Ovary (tissue), 9 donors: ENCODE results near the gene PAQR4. TPM values are rescaled to one million over a fixed set of nuclear protein-coding genes. Genes with fewer than 3 reads are reported as not detected.
A peak's percentile ranks its signal among the peaks of the same experiment; 100 is the strongest.

Source experiments
- DNase-seq, 5 donors: peaks; one replicate each; pipeline ENCODE4 v3.0.0-alpha.2; 2019 to 2020
- H3K27ac ChIP-seq, 2 donors: fragments of 200-600 bp; one replicate each; pipeline versions ENCODE4 v1.5.1 to v1.8.0; 2019 to 2022
- H3K27me3 ChIP-seq: fragments of 200-600 bp; one replicate; pipeline ENCODE4 v1.8.0; 2022
- H3K36me3 ChIP-seq: fragments of 200-600 bp; sonication (generic); one replicate; pipeline ENCODE4 v1.5.1; 2019
- H3K4me1 ChIP-seq: one replicate; pipeline ENCODE4 v1.8.1; 2013; ENCODE audit warnings: mild to moderate bottlenecking, moderate library complexity; ENCODE audit not compliant: insufficient read depth
- H3K4me3 ChIP-seq: fragments of 200-600 bp; sonication (generic); one replicate; pipeline ENCODE4 v1.5.1; 2017
- H3K9me3 ChIP-seq, 2 donors: fragments of 200-600 bp in 1 of 2; sonication (generic) in 1 of 2; one replicate each; pipeline versions ENCODE4 v1.5.1 to v1.8.1; 2013 to 2019; ENCODE audit warnings: mild to moderate bottlenecking in 1 of 2, moderate library complexity in 1 of 2
- CTCF ChIP-seq, 3 donors: fragments of 450-650 bp in 2 of 3; fragments of 200-600 bp in 1 of 3; IDR thresholded peaks; one replicate each; pipeline versions ENCODE4 v1.5.1 to v1.8.0; 2016 to 2022; ENCODE audit warnings: antibody characterized with exemption in 3 of 3, mild to moderate bottlenecking in 1 of 3
- EP300 ChIP-seq: sonication (generic); formaldehyde crosslinking; IDR thresholded peaks from one replicate; pipeline ENCODE4 v1.6.1; 2017; ENCODE audit warnings: antibody characterized with exemption
- POLR2A ChIP-seq: fragments of 450-650 bp; IDR thresholded peaks from one replicate; pipeline ENCODE4 v1.6.1; 2017; ENCODE audit warnings: antibody characterized with exemption, mild to moderate bottlenecking, moderate library complexity
- WGBS, 3 donors: extraction: QIAGEN DNeasy Blood & Tissue Kit in 1 of 3; methylation state at CpG; one replicate each; pipeline versions ENCODE4 v1.1.5 to v1.1.7; 2013 to 2017; 5-methylcytosine and 5-hydroxymethylcytosine counted together
- intact Hi-C, 4 donors: fragments of 100-400 bp; cut with DNase I; formaldehyde crosslinking; loops; one replicate each; pipeline versions ENCODE4 v1.11.0 to v1.15.1; 2022 to 2023
- polyA plus RNA-seq, 2 donors: library from polyadenylated mRNA; stranded (reverse); fragments of 200-250 nt in 1 of 2; fragments of 350-450 nt in 1 of 2; fragmentation: Illumina TruSeq in 1 of 2; extraction: RNeasy Lipid Tissue Mini Kit (QIAGEN cat#74804) in 1 of 2; gene quantifications; one replicate each; pipeline ENCODE4 v1.2.3, GENCODE V29; 2013 to 2014
- total RNA-seq, 7 donors: library from RNA; depleted of rRNA in 2 of 7; stranded (reverse); fragments of >200 nt in 2 of 7; fragmentation: NEBNext Ultra II Directional in 3 of 7; extraction: Animal tissue kit (Norgen Biotek cat#: 25700) in 3 of 7; gene quantifications; one replicate each; pipeline versions ENCODE4 v1.1.0 to v1.2.4, GENCODE V29; 2016 to 2023
- donor health status: DM: no; HTN: no; CAD: no; lungs with moderate emphysema.
- donor health status: DM: no; HTN: no; CAD: no.
- donor health status: Bipolar disorder and iron deficiency.
- donor health status: DM: yes; HTN: yes; CAD: no.
- donor health status: DM: no; HTN: no; CAD: no.
- donor health status: DM: yes; HTN: yes; CAD: no.

The PAQR4 gene
- total and polyA plus RNA-seq, 9 donors = 0.30 to 5.7 (median 1.5) TPM

DNA sequence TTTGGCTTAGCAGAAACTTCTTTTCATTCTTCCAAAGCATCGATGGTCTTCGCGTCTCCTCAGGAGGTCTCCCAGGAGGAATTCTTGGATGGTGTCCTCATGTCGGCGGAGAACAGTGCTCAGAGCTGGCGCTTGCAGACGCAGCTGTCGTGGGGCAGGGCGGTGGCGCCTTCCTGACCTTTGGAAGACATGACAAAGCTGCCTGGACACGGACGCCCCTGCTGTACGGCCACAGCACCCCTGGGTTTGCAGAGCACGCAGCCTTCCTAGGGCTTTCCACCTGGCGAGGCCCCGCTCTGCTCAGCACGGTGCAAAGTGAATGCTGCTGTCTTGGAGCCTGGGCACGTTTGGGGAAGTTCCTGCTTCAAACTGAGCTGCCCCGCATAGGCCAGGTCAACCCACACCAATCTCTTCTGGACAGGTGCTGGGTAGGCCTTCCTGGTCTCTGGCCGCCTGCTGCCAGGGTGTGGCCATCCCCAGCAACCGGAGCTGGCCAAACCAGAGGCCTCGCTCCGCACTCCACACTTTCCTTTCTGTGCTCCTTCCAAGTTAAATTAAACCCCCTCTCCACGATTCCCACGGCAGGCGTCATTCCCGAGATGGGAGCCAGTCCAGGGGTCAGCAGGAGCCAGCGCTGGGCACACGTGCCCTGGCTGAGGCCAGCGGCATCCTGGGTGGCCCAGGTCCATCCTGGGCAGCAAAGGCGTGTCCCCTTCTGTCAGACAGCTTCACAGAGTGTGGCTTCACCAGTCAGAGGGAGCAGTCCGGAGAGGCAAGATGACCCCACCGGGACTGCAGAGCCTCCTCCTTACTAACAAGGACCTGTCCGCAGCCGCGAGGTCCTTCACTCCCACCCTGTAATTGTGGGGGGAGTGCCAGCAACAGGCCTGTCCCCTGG lies 20.1 kb upstream of the PAQR4 start:
- no peak overlapping the region for H3K27ac ChIP-seq
- TF ChIP-seq EP300 = no peak
- no peak for TF ChIP-seq POLR2A
- no peak for TF ChIP-seq CTCF (IDR thresholded peaks at IDR 0.05)
- 73 to 77% (median 74%) methylated on average over 34 to 36 of the region's 36 CpGs for WGBS, 3 donors

DNA sequence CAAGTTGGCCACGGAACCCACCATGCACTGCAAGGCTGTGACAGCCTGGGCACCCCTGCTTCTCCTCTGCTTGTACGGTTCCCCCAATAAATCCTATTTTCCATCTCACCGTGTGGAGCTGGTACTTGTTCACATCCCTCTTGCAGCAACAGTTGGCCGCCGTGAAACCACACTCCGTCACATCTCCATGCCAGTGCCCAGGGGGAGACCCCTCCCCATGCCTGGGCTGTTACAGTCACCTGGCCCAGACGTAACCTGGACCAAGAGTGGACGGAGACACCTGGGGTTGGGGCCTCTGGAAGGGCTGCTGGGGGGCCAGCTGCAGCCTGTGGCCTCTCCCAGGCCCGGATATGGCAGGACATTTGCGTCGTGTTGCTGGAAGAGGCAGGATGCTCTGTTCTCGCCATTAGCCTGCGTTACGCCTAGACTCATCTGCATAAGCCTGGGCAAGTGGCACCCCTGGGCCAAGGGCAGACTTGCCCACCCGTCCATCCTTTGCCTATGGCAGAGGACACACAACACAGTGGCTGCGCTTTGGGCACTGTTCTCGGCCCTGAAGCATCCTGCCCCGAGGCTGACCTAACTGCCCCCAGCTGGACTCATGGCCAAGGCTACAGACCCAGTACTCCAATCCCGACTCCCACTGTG lies 19.3 kb upstream of the PAQR4 start:
- H3K9me3 ChIP-seq = no peaks in the 10 kb centered on the region
- H3K27me3 ChIP-seq = no peaks in the 10 kb centered on the region
- no peak for TF ChIP-seq CTCF (IDR thresholded peaks at IDR 0.05)
- no peak for TF ChIP-seq POLR2A
- no peak for TF ChIP-seq EP300
- DNase-seq = no peak
- no peak overlapping the region for H3K4me3 ChIP-seq
- intact Hi-C loops = no loop called here
- WGBS, 3 donors = 76 to 82% (median 80%) methylated on average over 19 of the region's 19 CpGs
- no peaks in the 10 kb centered on the region for H3K4me1 ChIP-seq
- no peaks in the 10 kb centered on the region for H3K36me3 ChIP-seq
- H3K27ac ChIP-seq = no peak overlapping the region

More for the DNA sequence above, 20.1 kb upstream of the PAQR4 start:
- DNase-seq = peak in 1 of 5 donors; percentile 15
- intact Hi-C loops = no loop called here
- no peaks in the 10 kb centered on the region for H3K9me3 ChIP-seq
- H3K27me3 ChIP-seq = no peaks in the 10 kb centered on the region
- no peaks in the 10 kb centered on the region for H3K4me1 ChIP-seq
- no peak overlapping the region for H3K4me3 ChIP-seq
- no peaks in the 10 kb centered on the region for H3K36me3 ChIP-seq

DNA sequence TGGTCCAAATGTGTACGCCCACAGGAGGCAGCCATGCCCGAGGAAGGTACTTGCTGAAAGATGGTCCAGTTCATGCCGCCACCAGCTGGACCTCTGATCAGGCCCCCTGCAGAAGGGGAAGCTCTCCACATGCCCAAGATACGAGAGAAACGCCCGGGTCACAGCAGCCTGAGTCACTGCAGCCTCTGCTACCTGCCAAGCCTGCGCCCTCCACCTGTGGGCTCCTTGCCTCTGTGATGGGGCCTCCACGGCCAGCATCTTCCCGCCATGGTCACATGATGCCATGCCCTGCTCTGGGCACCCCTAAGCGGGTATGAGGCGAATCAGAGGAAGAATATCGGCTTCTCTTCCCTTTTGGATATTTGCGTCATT lies 18.8 kb upstream of the PAQR4 start:
- no peak for TF ChIP-seq EP300
- TF ChIP-seq POLR2A = no peak
- TF ChIP-seq CTCF (IDR thresholded peaks at IDR 0.05) = no peak
- no peak overlapping the region for H3K27ac ChIP-seq
- 85 to 93% (median 91%) methylated on average over 12 to 13 of the region's 13 CpGs for WGBS, 3 donors
- no peaks in the 10 kb centered on the region for H3K9me3 ChIP-seq
- H3K4me3 ChIP-seq = no peak overlapping the region
- no peaks in the 10 kb centered on the region for H3K4me1 ChIP-seq
- H3K27me3 ChIP-seq = no peaks in the 10 kb centered on the region
- intact Hi-C loops = no loop called here
- no peaks in the 10 kb centered on the region for H3K36me3 ChIP-seq
- peak in 1 of 5 donors; percentile 12 for DNase-seq

GRCh38 chr16:2950773-2951172 lies 18.4 kb upstream of the PAQR4 start:
- Histone ChIP-seq H3K9me3 (no peaks in the 10 kb centered on the region), H3K4me3 (no peak overlapping the region), H3K27ac (no peak overlapping the region), H3K36me3 (no peaks in the 10 kb centered on the region), H3K27me3 (no peaks in the 10 kb centered on the region), H3K4me1 (no peaks in the 10 kb centered on the region)
- intact Hi-C loops = no loop called here
- no peak for DNase-seq
- TF ChIP-seq POLR2A (no peak), EP300 (no peak), CTCF (IDR thresholded peaks at IDR 0.05) (no peak)
- 83 to 84% (median 83%) methylated on average over 16 of the region's 16 CpGs for WGBS, 3 donors
